HepG2 (cell line): ENCODE data around the gene ABL2. TPM values are rescaled to one million over a fixed set of nuclear protein-coding genes. Genes with fewer than 3 reads are reported as not detected.

Experiments used
- ARID3A ChIP-seq: IDR thresholded peaks from 2 replicates; pipeline ENCODE4 v1.6.1; 2012; ENCODE audit warnings: low read depth, low read length, improper control_type of control experiment
- ELF3 ChIP-seq: IDR thresholded peaks from 2 replicates; pipeline ENCODE4 v1.6.1; 2016; ENCODE audit warnings: missing genetic modification reagents, missing compliant biosample characterization
- ETV5 ChIP-seq: IDR thresholded peaks from 2 replicates; pipeline ENCODE4 v1.6.1; 2018; ENCODE audit warnings: missing biosample characterization, missing genetic modification reagents, inconsistent platforms, borderline replicate concordance
- IKZF5 ChIP-seq: IDR thresholded peaks from 2 replicates; pipeline ENCODE4 v1.6.1; 2018; ENCODE audit warnings: missing genetic modification reagents, mild to moderate bottlenecking, missing compliant biosample characterization
- MIER3 ChIP-seq: IDR thresholded peaks from 2 replicates; pipeline ENCODE4 v1.6.1; 2016; ENCODE audit warnings: missing compliant biosample characterization, borderline replicate concordance
- NR2F6 ChIP-seq, 2 experiments: IDR thresholded peaks; 2 replicates each; pipeline ENCODE4 v1.6.1; 2016; ENCODE audit warnings: antibody characterized with exemption in 1 of 2, mild to moderate bottlenecking in 1 of 2
- PHF20 ChIP-seq: sonication (generic); formaldehyde crosslinking; IDR thresholded peaks from 2 replicates; pipeline ENCODE4 v1.5.0; 2020; ENCODE audit warnings: mild to moderate bottlenecking, missing genetic modification reagents
- REXO4 ChIP-seq: sonication (generic); formaldehyde crosslinking; IDR thresholded peaks from 2 replicates; pipeline ENCODE4 v1.8.0; 2022; ENCODE audit warnings: missing genetic modification reagents, mild to moderate bottlenecking, borderline replicate concordance
- THAP8 ChIP-seq: sonication (generic); formaldehyde crosslinking; IDR thresholded peaks from 2 replicates; pipeline ENCODE4 v1.5.1; 2020; ENCODE audit warnings: missing genetic modification reagents, mild to moderate bottlenecking, borderline replicate concordance
- ZBTB3 ChIP-seq: sonication (generic); formaldehyde crosslinking; IDR thresholded peaks from 2 replicates; pipeline ENCODE4 v1.4.0; 2020; ENCODE audit warnings: low read depth, mild to moderate bottlenecking, moderate library complexity, missing genetic modification reagents, borderline replicate concordance
- ZFP90 ChIP-seq: sonication (generic); formaldehyde crosslinking; IDR thresholded peaks from 2 replicates; pipeline ENCODE4 v1.8.0; 2022; ENCODE audit warnings: missing genetic modification reagents, mild to moderate bottlenecking, inconsistent platforms, borderline replicate concordance
- ZNF292 ChIP-seq: sonication (generic); formaldehyde crosslinking; IDR thresholded peaks from 2 replicates; pipeline ENCODE4 v1.8.1; 2022; ENCODE audit warnings: mild to moderate bottlenecking, low read depth, missing genetic modification reagents, borderline replicate concordance
- ZNF446 ChIP-seq: sonication (generic); formaldehyde crosslinking; IDR thresholded peaks from 2 replicates; pipeline ENCODE4 v1.5.0; 2020; ENCODE audit warnings: mild to moderate bottlenecking, missing genetic modification reagents
- ZNF570 ChIP-seq: sonication (generic); formaldehyde crosslinking; IDR thresholded peaks from 2 replicates; pipeline ENCODE4 v1.4.0; 2020; ENCODE audit warnings: mild to moderate bottlenecking, missing genetic modification reagents, borderline replicate concordance
- polyA plus RNA-seq, 8 experiments: library from polyadenylated mRNA; depleted of rRNA in 3 of 8; stranded (reverse) in 7 of 8; unstranded in 1 of 8; fragments of >200 nt; fragmentation: Illumina TruSeq in 4 of 8; extraction: Trizol in 4 of 8; gene quantifications; 2 replicates each; pipeline versions ENCODE4 v1.2.1 to v1.2.3, GENCODE V29; 2011 to 2016; ENCODE audit warnings: low read depth in 4 of 8, missing spikeins in 1 of 8, mixed read lengths in 1 of 8; ENCODE audit not compliant: insufficient read depth in 1 of 8
- total RNA-seq, 5 experiments: library from RNA; depleted of rRNA; stranded (reverse); fragments of >200 nt; fragmentation: Illumina TruSeq; extraction: Trizol; gene quantifications; 2 replicates each; pipeline ENCODE4 v1.2.3, GENCODE V29; 2016; ENCODE audit warnings: low read depth in 1 of 5
- TF ChIP-seq, protein P1 (sequence below), 2 experiments: sonication (generic) in 1 of 2; formaldehyde crosslinking in 1 of 2; IDR thresholded peaks; 2 replicates each; pipeline versions ENCODE4 v1.4.0 to v1.6.1; 2018 to 2020; ENCODE audit warnings: missing genetic modification reagents in 2 of 2, borderline replicate concordance in 1 of 2, low read depth in 1 of 2, mild to moderate bottlenecking in 1 of 2, missing biosample characterization in 1 of 2
- TF ChIP-seq, protein P2 (sequence below): sonication (generic); formaldehyde crosslinking; IDR thresholded peaks from 2 replicates; pipeline ENCODE4 v1.4.0; 2020; ENCODE audit warnings: missing genetic modification reagents
- TF ChIP-seq, protein P3 (sequence below): sonication (generic); formaldehyde crosslinking; IDR thresholded peaks from 2 replicates; pipeline ENCODE4 v1.8.1; 2023; ENCODE audit warnings: missing genetic modification reagents, inconsistent platforms, borderline replicate concordance
- TF ChIP-seq, protein P4 (sequence below): sonication (generic); formaldehyde crosslinking; IDR thresholded peaks from 2 replicates; pipeline ENCODE4 v1.8.0; 2022; ENCODE audit warnings: mild to moderate bottlenecking, missing genetic modification reagents, borderline replicate concordance

The ABL2 gene
- total and polyA plus RNA-seq, 2 of the 13 experiments (the other 11 are each of a cell fraction or from before 2014, with no cell fraction given): 5.8 to 6.0 TPM

GRCh38 chr1:179104611-179105250 lies 124.7 kb downstream of the ABL2 start (continued):
- TF ChIP-seq THAP8 (no peak), ELF3 (peak; percentile 82), REXO4 (no peak), MIER3 (CRISPR knock-in tag) (peak; percentile 93; the same call in 1 of the 2 replicates), ZNF570 (no peak), IKZF5 (CRISPR knock-in tag) (peak; percentile 71), PHF20 (CRISPR knock-in tag) (no peak), NR2F6 (IDR thresholded peaks at IDR 0.05) (peak; percentile 92), NR2F6 (CRISPR knock-in tag; IDR thresholded peaks at IDR 0.05) (peak; percentile 91), ZBTB3 (CRISPR knock-in tag) (no peak), ZNF446 (CRISPR knock-in tag) (no peak), ZNF292 (CRISPR knock-in tag) (no peak; the same call in 1 of the 2 replicates), ARID3A (peak; percentile 89), ETV5 (no peak; the same call in 1 of the 2 replicates), ZFP90 (CRISPR knock-in tag) (no peak)
- TF ChIP-seq, protein P1, sequence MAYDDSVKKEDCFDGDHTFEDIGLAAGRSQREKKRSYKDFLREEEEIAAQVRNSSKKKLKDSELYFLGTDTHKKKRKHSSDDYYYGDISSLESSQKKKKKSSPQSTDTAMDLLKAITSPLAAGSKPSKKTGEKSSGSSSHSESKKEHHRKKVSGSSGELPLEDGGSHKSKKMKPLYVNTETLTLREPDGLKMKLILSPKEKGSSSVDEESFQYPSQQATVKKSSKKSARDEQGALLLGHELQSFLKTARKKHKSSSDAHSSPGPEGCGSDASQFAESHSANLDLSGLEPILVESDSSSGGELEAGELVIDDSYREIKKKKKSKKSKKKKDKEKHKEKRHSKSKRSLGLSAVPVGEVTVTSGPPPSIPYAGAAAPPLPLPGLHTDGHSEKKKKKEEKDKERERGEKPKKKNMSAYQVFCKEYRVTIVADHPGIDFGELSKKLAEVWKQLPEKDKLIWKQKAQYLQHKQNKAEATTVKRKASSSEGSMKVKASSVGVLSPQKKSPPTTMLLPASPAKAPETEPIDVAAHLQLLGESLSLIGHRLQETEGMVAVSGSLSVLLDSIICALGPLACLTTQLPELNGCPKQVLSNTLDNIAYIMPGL (CRISPR knock-in tag; IDR thresholded peaks at IDR 0.05; ENCODE audit: borderline replicate concordance in 1 of 2, low read depth in 1 of 2): peak in 1 of 2 experiments; percentile 33; a peak in 1 of 4 replicates
- TF ChIP-seq, protein P2, sequence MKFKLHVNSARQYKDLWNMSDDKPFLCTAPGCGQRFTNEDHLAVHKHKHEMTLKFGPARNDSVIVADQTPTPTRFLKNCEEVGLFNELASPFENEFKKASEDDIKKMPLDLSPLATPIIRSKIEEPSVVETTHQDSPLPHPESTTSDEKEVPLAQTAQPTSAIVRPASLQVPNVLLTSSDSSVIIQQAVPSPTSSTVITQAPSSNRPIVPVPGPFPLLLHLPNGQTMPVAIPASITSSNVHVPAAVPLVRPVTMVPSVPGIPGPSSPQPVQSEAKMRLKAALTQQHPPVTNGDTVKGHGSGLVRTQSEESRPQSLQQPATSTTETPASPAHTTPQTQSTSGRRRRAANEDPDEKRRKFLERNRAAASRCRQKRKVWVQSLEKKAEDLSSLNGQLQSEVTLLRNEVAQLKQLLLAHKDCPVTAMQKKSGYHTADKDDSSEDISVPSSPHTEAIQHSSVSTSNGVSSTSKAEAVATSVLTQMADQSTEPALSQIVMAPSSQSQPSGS (CRISPR knock-in tag): no peak
- TF ChIP-seq, protein P3, sequence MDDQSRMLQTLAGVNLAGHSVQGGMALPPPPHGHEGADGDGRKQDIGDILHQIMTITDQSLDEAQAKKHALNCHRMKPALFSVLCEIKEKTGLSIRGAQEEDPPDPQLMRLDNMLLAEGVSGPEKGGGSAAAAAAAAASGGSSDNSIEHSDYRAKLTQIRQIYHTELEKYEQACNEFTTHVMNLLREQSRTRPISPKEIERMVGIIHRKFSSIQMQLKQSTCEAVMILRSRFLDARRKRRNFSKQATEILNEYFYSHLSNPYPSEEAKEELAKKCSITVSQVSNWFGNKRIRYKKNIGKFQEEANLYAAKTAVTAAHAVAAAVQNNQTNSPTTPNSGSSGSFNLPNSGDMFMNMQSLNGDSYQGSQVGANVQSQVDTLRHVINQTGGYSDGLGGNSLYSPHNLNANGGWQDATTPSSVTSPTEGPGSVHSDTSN (CRISPR knock-in tag): no peak
- TF ChIP-seq, protein P4, sequence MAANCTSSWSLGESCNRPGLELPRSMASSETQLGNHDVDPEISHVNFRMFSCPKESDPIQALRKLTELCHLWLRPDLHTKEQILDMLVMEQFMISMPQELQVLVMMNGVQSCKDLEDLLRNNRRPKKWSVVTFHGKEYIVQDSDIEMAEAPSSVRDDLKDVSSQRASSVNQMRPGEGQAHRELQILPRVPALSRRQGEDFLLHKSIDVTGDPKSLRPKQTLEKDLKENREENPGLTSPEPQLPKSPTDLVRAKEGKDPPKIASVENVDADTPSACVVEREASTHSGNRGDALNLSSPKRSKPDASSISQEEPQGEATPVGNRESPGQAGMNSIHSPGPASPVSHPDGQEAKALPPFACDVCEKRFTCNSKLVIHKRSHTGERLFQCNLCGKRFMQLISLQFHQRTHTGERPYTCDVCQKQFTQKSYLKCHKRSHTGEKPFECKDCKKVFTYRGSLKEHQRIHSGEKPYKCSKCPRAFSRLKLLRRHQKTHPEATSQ (CRISPR knock-in tag): no peak; the same call in 1 of the 2 replicates
